GM12878 (cell line): ENCODE results near the gene CYS1. TPM values are rescaled to one million over a fixed set of nuclear protein-coding genes. Genes with fewer than 3 reads are reported as not detected.

Experiments used
- ATAC-seq: fragments of 200-7000 bp; cut with Tn5 transposase; 3 replicates; pipeline ENCODE4 v1.9.1; 2020; ENCODE audit warnings: mild to moderate bottlenecking, moderate library complexity
- BruUV-seq: library from RNA; stranded (reverse); fragments of 400-500 nt; replicated peaks from 2 replicates; lab custom pipeline; 2021; lab: Mats Ljungman, UMichigan
- CTCF ChIA-PET: fragments of 300-600 bp; sonication (Branson Sonifier 250); formaldehyde crosslinking; extraction: SDS; loops from one replicate; lab custom pipeline; 2021; ENCODE audit warnings: inconsistent platforms; lab: Yijun Ruan, JAX
- POLR2A ChIA-PET: fragments of 350-600 bp; formaldehyde crosslinking; extraction: SDS; loops from one replicate; lab custom pipeline; 2021; ENCODE audit warnings: inconsistent platforms; lab: Charles Lee
- RAD21 ChIA-PET: fragments of 300-600 bp; sonication (Branson Sonifier 250); formaldehyde crosslinking; loops from one replicate; lab custom pipeline; 2023; ENCODE audit warnings: antibody characterized with exemption; ENCODE audit not compliant: unreplicated experiment; lab: Charles Lee
- SMC1A ChIA-PET: fragments of 300-600 bp; sonication (Branson Sonifier 250); formaldehyde crosslinking; loops from one replicate; lab custom pipeline; 2023; ENCODE audit not compliant: unreplicated experiment, uncharacterized antibody; lab: Charles Lee
- DNase-seq: peaks from one replicate; pipeline ENCODE4 v3.0.0-alpha.2; 2011; ENCODE audit warnings: low read depth, low spot score
- FAIRE-seq: peaks from 3 replicates; lab custom pipeline; 2011; peaks lifted over from hg19 to GRCh38; lab: Jason Lieb, UNC
- H2AFZ ChIP-seq: 2 replicates; pipeline ENCODE4 v1.6.0; 2011; ENCODE audit warnings: low read depth, low read length, control low read depth; ENCODE audit not compliant: control insufficient read depth
- H3K27ac ChIP-seq: 2 replicates; pipeline ENCODE4 v1.5.1; 2011; ENCODE audit warnings: control low read depth; ENCODE audit not compliant: control insufficient read depth, insufficient read depth
- H3K27me3 ChIP-seq, 2 experiments: replicated peaks in 1 of 2; 2 replicates each; pipeline versions ENCODE4 v1.6.0 to v1.6.1; 2011; ENCODE audit warnings: low read length in 1 of 2; ENCODE audit not compliant: control insufficient read depth in 2 of 2, insufficient read depth in 2 of 2
- H3K36me3 ChIP-seq, 2 experiments: 2 replicates each; pipeline ENCODE4 v1.5.1; 2011; ENCODE audit warnings: low read length in 1 of 2; ENCODE audit not compliant: control insufficient read depth in 2 of 2, insufficient read depth in 2 of 2
- H3K4me1 ChIP-seq: 2 replicates; pipeline ENCODE4 v1.6.1; 2011; ENCODE audit warnings: mild to moderate bottlenecking, low read length, moderate library complexity, mixed read lengths; ENCODE audit not compliant: control insufficient read depth, insufficient read depth
- H3K4me2 ChIP-seq: 2 replicates; pipeline ENCODE4 v1.6.0; 2011; ENCODE audit warnings: control low read depth; ENCODE audit not compliant: control insufficient read depth, insufficient read depth
- H3K4me3 ChIP-seq: fragments of 200-600 bp; sonication (generic); 2 replicates; pipeline ENCODE4 v1.5.1; 2016
- H3K79me2 ChIP-seq: 2 replicates; pipeline ENCODE4 v1.6.0; 2011; ENCODE audit warnings: low read length; ENCODE audit not compliant: control insufficient read depth, insufficient read depth
- H3K9ac ChIP-seq: 2 replicates; pipeline ENCODE4 v1.8.0; 2011; ENCODE audit warnings: low read length, control low read depth, mixed read lengths; ENCODE audit not compliant: control insufficient read depth, insufficient read depth
- H3K9me3 ChIP-seq: replicated peaks from 3 replicates; pipeline ENCODE4 v1.5.1; 2011; ENCODE audit warnings: mild to moderate bottlenecking, low read length; ENCODE audit not compliant: control insufficient read depth, insufficient read depth
- H4K20me1 ChIP-seq: 2 replicates; pipeline ENCODE4 v1.6.0; 2011; ENCODE audit not compliant: control insufficient read depth, insufficient read depth
- ASH2L ChIP-seq: fragments of 300-600, 200-600 bp; sonication (generic); IDR thresholded peaks from 2 replicates; pipeline ENCODE4 v1.6.1; 2017; ENCODE audit warnings: low read depth, mild to moderate bottlenecking, borderline replicate concordance
- CREB1 ChIP-seq: IDR thresholded peaks from 2 replicates; pipeline ENCODE4 v1.6.1; 2012; ENCODE audit warnings: low read depth, mild to moderate bottlenecking, inconsistent platforms
- GABPA ChIP-seq: IDR thresholded peaks from 2 replicates; pipeline ENCODE4 v1.6.1; 2014; ENCODE audit warnings: antibody characterized with exemption, low read depth, mild to moderate bottlenecking, inconsistent platforms
- HDAC2 ChIP-seq: fragments of 200-600 bp; sonication (generic); IDR thresholded peaks from 2 replicates; pipeline ENCODE4 v1.6.1; 2017
- IKZF2 ChIP-seq, 2 experiments: fragments of 450-650 bp; IDR thresholded peaks; 2 replicates each; pipeline ENCODE4 v1.6.1; 2017; ENCODE audit warnings: mild to moderate bottlenecking in 2 of 2, moderate library complexity in 2 of 2
- IRF4 ChIP-seq: IDR thresholded peaks from 2 replicates; pipeline ENCODE4 v1.6.1; 2011; ENCODE audit warnings: low read depth, low read length
- NRF1 ChIP-seq: conservative IDR thresholded peaks from 2 replicates; pipeline ENCODE4 v1.6.1; 2011; ENCODE audit warnings: mild to moderate bottlenecking, low read depth, low read length, improper control_type of control experiment
- POLR2AphosphoS2 ChIP-seq: IDR thresholded peaks from 2 replicates; pipeline ENCODE4 v1.6.1; 2011; ENCODE audit warnings: low read depth, mild to moderate bottlenecking, low read length, improper control_type of control experiment, moderate library complexity
- RBBP5 ChIP-seq: fragments of 200-600 bp; sonication (generic); conservative IDR thresholded peaks from 2 replicates; pipeline ENCODE4 v1.6.1; 2016
- SKIL ChIP-seq: fragments of 450-650 bp; IDR thresholded peaks from 2 replicates; pipeline ENCODE4 v1.6.1; 2017; ENCODE audit warnings: mild to moderate bottlenecking, low read depth, inconsistent platforms; ENCODE audit not compliant: poor library complexity, severe bottlenecking
- SP1 ChIP-seq: IDR thresholded peaks from one replicate; pipeline ENCODE4 v1.6.1; 2011; ENCODE audit warnings: low read depth, low read length
- TAF1 ChIP-seq: IDR thresholded peaks from 2 replicates; pipeline ENCODE4 v1.6.1; 2011; ENCODE audit warnings: mild to moderate bottlenecking, low read depth, low read length, borderline replicate concordance
- ZNF217 ChIP-seq: fragments of 450-650 bp; IDR thresholded peaks from 2 replicates; pipeline ENCODE4 v1.6.1; 2017; ENCODE audit warnings: antibody characterized with exemption, mild to moderate bottlenecking
- ZSCAN29 ChIP-seq: fragments of 450-650 bp; IDR thresholded peaks from 2 replicates; pipeline ENCODE4 v1.6.1; 2017; ENCODE audit warnings: mild to moderate bottlenecking, moderate library complexity
- WGBS: methylation state at CpG from one replicate; pipeline ENCODE4 v1.1.6; 2016; ENCODE audit warnings: low lambda C conversion rate; ENCODE audit not compliant: insufficient replicate concordance, insufficient coverage; ENCODE audit errors: missing lambda C conversion rate; 5-methylcytosine and 5-hydroxymethylcytosine counted together
- in situ Hi-C: fragments of 300-500 bp; cut with MboI; formaldehyde crosslinking; loops from 9 replicates; pipeline ENCODE4 v1.14.3; 2018; ENCODE audit warnings: mixed read lengths
- intact Hi-C: fragments of 100-400 bp; cut with micrococcal nuclease; formaldehyde crosslinking; loops from one replicate; pipeline ENCODE4 v1.14.2; 2022; ENCODE audit not compliant: unreplicated experiment
- polyA plus RNA-seq, 11 experiments: library from polyadenylated mRNA; depleted of rRNA in 4 of 11; unstranded in 6 of 11; stranded (reverse) in 5 of 11; fragments of >200 nt; fragmentation: Nextera tagmentation in 4 of 11; fragmentation: Illumina TruSeq in 1 of 11; extraction: Ambion mirVana in 4 of 11; extraction: Trizol in 1 of 11; gene quantifications; 1 replicate in 1 of 11; 2 replicates in 10 of 11; pipeline versions ENCODE4 v1.2.1 to v1.2.3, GENCODE V29; 2011 to 2016; ENCODE audit warnings: inconsistent platforms in 2 of 11, missing spikeins in 2 of 11, low read depth in 1 of 11
- total RNA-seq, 4 experiments: library from RNA; depleted of rRNA in 3 of 4; stranded (reverse); fragments of >200 nt in 3 of 4; fragmentation: Illumina TruSeq in 1 of 4; extraction: Trizol in 1 of 4; gene quantifications; 2 replicates each; pipeline versions ENCODE4 v1.2.1 to v1.2.3, GENCODE V29; 2013 to 2021
- TF ChIP-seq, protein P1 (sequence below): fragments of 450-650 bp; formaldehyde crosslinking; IDR thresholded peaks from 2 replicates; pipeline ENCODE4 v1.5.0; 2022; ENCODE audit warnings: mild to moderate bottlenecking, missing genetic modification characterization
- TF ChIP-seq, protein P2 (sequence below): IDR thresholded peaks from 2 replicates; pipeline ENCODE4 v1.6.1; 2012; ENCODE audit warnings: low read depth, low read length, improper control_type of control experiment

The CYS1 gene
- total and polyA plus RNA-seq, 10 of the 15 experiments (the other 5 are each of a cell fraction or from before 2014, with no cell fraction given): 0.35 to 6.4 (median 2.5) TPM

- H3K9me3 ChIP-seq: no peaks in the 10 kb centered on the region; the same call in 2 of the 3 replicates
- H2AFZ ChIP-seq: no peak overlapping the region
- DNase-seq (no peak), ATAC-seq (peak; percentile 96), FAIRE-seq (peak; percentile 90)
- H3K27ac ChIP-seq: no peak overlapping the region
- in situ Hi-C loops (loop anchor here (5.0 kb wide), 1 partner anchor 594 kb away; no protein-coding TSS in a partner anchor), intact Hi-C loops (loop anchor here (1.0 to 2.0 kb wide), 4 partner anchors 24 to 362 kb away; partner anchors contain the start of gene RRM2)
- ChIA-PET RAD21 (interaction anchor here (0.6 to 13.2 kb wide), 27 partner anchors 8 to 373 kb away, joined by 3 to 216 read pairs (median 7); partner anchors contain the start of genes HPCAL1 and RRM2), CTCF (interaction anchor here (0.7 to 22.8 kb wide), 35 partner anchors 10 to 595 kb away, joined by 3 to 983 read pairs (median 5); partner anchors contain the start of genes HPCAL1 and RRM2), POLR2A (interaction anchor here (0.5 to 3.1 kb wide), 15 partner anchors 18 to 375 kb away, joined by 3 to 16 read pairs (median 3); partner anchors contain the start of gene ODC1), SMC1A (interaction anchor here (0.6 to 13.9 kb wide), 20 partner anchors 8 to 373 kb away, joined by 3 to 236 read pairs (median 6); partner anchors contain the start of gene CYS1)
- H3K4me1 ChIP-seq: peaks cover 21% of the 10 kb centered on the region
- WGBS: 22% methylated on average over 20 of the region's 20 CpGs
- no peak overlapping the region for H3K9ac ChIP-seq
- no peak overlapping the region for H3K4me3 ChIP-seq
- H4K20me1 ChIP-seq: no peaks in the 10 kb centered on the region
- no peaks in the 10 kb centered on the region for H3K27me3 ChIP-seq
- H3K4me2 ChIP-seq: 0 out of 2 replicates have a peak overlapping the region, but pooled peaks have one; percentile 31
- BruUV-seq: no TSS peak
- H3K79me2 ChIP-seq: no peaks in the 10 kb centered on the region; the same call in 1 of the 2 replicates
- no peaks in the 10 kb centered on the region for H3K36me3 ChIP-seq
- no peak for TF ChIP-seq HDAC2
- TF ChIP-seq RBBP5: no peak
- TF ChIP-seq SKIL: no peak
- peak; percentile 61; the same call in 1 of the 2 replicates for TF ChIP-seq IRF4
- TF ChIP-seq TAF1: no peak
- TF ChIP-seq ZNF217: no peak
- no peak for TF ChIP-seq ZSCAN29
- no peak for TF ChIP-seq CREB1
- TF ChIP-seq GABPA: no peak
- TF ChIP-seq NRF1: no peak
- TF ChIP-seq POLR2AphosphoS2: no peak
- TF ChIP-seq, protein P1, sequence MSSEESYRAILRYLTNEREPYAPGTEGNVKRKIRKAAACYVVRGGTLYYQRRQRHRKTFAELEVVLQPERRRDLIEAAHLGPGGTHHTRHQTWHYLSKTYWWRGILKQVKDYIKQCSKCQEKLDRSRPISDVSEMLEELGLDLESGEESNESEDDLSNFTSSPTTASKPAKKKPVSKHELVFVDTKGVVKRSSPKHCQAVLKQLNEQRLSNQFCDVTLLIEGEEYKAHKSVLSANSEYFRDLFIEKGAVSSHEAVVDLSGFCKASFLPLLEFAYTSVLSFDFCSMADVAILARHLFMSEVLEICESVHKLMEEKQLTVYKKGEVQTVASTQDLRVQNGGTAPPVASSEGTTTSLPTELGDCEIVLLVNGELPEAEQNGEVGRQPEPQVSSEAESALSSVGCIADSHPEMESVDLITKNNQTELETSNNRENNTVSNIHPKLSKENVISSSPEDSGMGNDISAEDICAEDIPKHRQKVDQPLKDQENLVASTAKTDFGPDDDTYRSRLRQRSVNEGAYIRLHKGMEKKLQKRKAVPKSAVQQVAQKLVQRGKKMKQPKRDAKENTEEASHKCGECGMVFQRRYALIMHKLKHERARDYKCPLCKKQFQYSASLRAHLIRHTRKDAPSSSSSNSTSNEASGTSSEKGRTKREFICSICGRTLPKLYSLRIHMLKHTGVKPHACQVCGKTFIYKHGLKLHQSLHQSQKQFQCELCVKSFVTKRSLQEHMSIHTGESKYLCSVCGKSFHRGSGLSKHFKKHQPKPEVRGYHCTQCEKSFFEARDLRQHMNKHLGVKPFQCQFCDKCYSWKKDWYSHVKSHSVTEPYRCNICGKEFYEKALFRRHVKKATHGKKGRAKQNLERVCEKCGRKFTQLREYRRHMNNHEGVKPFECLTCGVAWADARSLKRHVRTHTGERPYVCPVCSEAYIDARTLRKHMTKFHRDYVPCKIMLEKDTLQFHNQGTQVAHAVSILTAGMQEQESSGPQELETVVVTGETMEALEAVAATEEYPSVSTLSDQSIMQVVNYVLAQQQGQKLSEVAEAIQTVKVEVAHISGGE: no peak
- TF ChIP-seq IKZF2 (IDR thresholded peaks at IDR 0.05): peak; percentile 14 to 47; a peak in 1 of 4 replicates
- TF ChIP-seq SP1: no peak
- TF ChIP-seq ASH2L: no peak
- TF ChIP-seq, protein P2, sequence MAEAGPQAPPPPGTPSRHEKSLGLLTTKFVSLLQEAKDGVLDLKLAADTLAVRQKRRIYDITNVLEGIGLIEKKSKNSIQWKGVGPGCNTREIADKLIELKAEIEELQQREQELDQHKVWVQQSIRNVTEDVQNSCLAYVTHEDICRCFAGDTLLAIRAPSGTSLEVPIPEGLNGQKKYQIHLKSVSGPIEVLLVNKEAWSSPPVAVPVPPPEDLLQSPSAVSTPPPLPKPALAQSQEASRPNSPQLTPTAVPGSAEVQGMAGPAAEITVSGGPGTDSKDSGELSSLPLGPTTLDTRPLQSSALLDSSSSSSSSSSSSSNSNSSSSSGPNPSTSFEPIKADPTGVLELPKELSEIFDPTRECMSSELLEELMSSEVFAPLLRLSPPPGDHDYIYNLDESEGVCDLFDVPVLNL: no peak
Observed at GRCh38 chr2:10072656-10073480, 7.3 kb downstream of the CYS1 start.
